Hepatocyte (in vitro differentiated cells): ENCODE data around the gene RAPGEF6.

Experiments
- EZH2 ChIP-seq: fragments of 200-600 bp; sonication (generic); IDR thresholded peaks from 2 replicates; pipeline ENCODE4 v1.6.1; 2016; ENCODE audit warnings: antibody characterized with exemption, mild to moderate bottlenecking, borderline replicate concordance
- EZH2phosphoT487 ChIP-seq: fragments of 200-600 bp; sonication (generic); IDR thresholded peaks from one replicate; pipeline ENCODE4 v1.6.1; 2018; ENCODE audit warnings: antibody characterized with exemption, mild to moderate bottlenecking, low read depth, moderate library complexity; ENCODE audit not compliant: unreplicated experiment, severe bottlenecking
- TF ChIP-seq, protein P1 (sequence below): fragments of 200-600 bp; sonication (generic); IDR thresholded peaks from 2 replicates; pipeline ENCODE4 v1.5.1; 2016; ENCODE audit warnings: antibody characterized with exemption, mild to moderate bottlenecking; ENCODE audit not compliant: poor library complexity

DNA sequence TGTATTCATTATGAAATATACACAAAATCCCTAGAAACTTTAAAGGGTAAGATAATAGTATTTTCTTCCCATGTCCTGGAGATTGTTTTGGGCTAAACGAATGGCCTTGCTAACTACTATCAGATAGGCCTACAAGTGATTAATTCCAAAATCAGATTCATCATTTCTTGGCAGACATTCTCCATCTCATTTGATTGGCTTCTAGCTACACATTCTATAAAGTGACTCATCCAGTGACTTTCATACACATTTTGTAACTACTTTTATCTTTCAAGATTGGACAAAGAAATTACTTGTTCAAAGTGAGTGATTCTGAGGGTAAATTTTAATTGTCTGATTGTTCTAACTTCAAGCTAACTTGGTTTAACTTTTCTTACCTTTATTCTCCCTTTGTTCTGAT is 93.3 kb downstream of the RAPGEF6 start:
- TF ChIP-seq EZH2phosphoT487 (no peak), EZH2 (no peak)
- TF ChIP-seq, protein P1, sequence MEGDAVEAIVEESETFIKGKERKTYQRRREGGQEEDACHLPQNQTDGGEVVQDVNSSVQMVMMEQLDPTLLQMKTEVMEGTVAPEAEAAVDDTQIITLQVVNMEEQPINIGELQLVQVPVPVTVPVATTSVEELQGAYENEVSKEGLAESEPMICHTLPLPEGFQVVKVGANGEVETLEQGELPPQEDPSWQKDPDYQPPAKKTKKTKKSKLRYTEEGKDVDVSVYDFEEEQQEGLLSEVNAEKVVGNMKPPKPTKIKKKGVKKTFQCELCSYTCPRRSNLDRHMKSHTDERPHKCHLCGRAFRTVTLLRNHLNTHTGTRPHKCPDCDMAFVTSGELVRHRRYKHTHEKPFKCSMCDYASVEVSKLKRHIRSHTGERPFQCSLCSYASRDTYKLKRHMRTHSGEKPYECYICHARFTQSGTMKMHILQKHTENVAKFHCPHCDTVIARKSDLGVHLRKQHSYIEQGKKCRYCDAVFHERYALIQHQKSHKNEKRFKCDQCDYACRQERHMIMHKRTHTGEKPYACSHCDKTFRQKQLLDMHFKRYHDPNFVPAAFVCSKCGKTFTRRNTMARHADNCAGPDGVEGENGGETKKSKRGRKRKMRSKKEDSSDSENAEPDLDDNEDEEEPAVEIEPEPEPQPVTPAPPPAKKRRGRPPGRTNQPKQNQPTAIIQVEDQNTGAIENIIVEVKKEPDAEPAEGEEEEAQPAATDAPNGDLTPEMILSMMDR: no peak
